Fibroblast of peridontal ligament (primary cell): ENCODE results near the gene ENTR1.

Experiments
- DNase-seq: peaks from one replicate; pipeline ENCODE4 v3.0.0-alpha.2; 2010; ENCODE audit errors: extremely low read depth

ENTR1 gene

GRCh38 chr9:136361754-136362449, 48.5 kb downstream of the ENTR1 start:
- no peak for DNase-seq

- DNase-seq = no peak
Observed at GRCh38 chr9:136361047-136361753, 49.2 kb downstream of the ENTR1 start.

GRCh38 chr9:136359774-136360718, 50.4 kb downstream of the ENTR1 start:
- no peak for DNase-seq

GRCh38 chr9:136358888-136359287, 51.5 kb downstream of the ENTR1 start:
- no peak for DNase-seq

- DNase-seq = no peak
Observed at GRCh38 chr9:136358016-136358415, 52.4 kb downstream of the ENTR1 start.

GRCh38 chr9:136357202-136357725, 53.1 kb downstream of the ENTR1 start:
- DNase-seq = no peak

- no peak for DNase-seq
Observed at GRCh38 chr9:136355616-136356557, 54.5 kb downstream of the ENTR1 start.

- DNase-seq = no peak
Observed at GRCh38 chr9:136354592-136355085, 55.8 kb downstream of the ENTR1 start.

GRCh38 chr9:136353757-136354488, 56.5 kb downstream of the ENTR1 start:
- DNase-seq = no peak

GRCh38 chr9:136353088-136353487, 57.3 kb downstream of the ENTR1 start:
- DNase-seq = no peak

GRCh38 chr9:136352682-136353081, 57.7 kb downstream of the ENTR1 start:
- DNase-seq = no peak
